ENCODE results near the gene CHCHD1. TPM values are rescaled to one million over a fixed set of nuclear protein-coding genes. Genes with fewer than 3 reads are reported as not detected.

CHCHD1 gene
- total RNA-seq, 1 experiment from 2014 or later: 44.1 TPM

DNA sequence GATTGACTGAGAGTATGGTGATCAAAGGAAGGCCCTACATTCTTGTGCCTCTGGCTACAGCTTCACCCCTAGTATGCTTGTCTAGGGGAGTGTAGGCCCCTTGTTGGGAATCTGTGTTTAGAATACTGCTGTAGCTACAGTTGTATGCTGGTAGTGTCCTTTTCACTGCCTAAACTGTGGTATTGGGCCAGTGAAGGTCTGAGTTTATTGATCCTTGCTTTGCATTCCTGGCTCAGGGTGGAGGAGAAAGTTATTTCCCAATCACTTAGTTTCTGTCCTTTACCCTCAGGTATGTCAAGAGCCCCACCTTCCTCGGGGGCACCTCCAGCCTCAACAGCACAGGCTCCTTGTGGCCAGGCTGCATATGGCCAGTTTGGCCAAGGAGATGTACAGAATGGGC, 31.0 kb upstream of the CHCHD1 start:
- CTCF ChIA-PET: interaction anchor here (0.6 kb wide), 1 partner anchor 232 kb away, joined by 9 read pairs; no protein-coding TSS in a partner anchor
- Mint-ChIP-seq H3K27me3 (ENCODE audit: unreplicated experiment) (no peaks in the 10 kb centered on the region), H3K27ac (ENCODE audit: unreplicated experiment) (no peak overlapping the region), H3K9me3 (ENCODE audit: low read depth, unreplicated experiment) (no peaks in the 10 kb centered on the region), H3K36me3 (ENCODE audit: insufficient read depth, unreplicated experiment) (peaks cover 68% of the 10 kb centered on the region), H3K4me3 (ENCODE audit: low read depth, unreplicated experiment) (no peak overlapping the region), H3K4me1 (ENCODE audit: low read depth, unreplicated experiment) (peaks cover 10% of the 10 kb centered on the region)
- TF ChIP-seq, protein P1, sequence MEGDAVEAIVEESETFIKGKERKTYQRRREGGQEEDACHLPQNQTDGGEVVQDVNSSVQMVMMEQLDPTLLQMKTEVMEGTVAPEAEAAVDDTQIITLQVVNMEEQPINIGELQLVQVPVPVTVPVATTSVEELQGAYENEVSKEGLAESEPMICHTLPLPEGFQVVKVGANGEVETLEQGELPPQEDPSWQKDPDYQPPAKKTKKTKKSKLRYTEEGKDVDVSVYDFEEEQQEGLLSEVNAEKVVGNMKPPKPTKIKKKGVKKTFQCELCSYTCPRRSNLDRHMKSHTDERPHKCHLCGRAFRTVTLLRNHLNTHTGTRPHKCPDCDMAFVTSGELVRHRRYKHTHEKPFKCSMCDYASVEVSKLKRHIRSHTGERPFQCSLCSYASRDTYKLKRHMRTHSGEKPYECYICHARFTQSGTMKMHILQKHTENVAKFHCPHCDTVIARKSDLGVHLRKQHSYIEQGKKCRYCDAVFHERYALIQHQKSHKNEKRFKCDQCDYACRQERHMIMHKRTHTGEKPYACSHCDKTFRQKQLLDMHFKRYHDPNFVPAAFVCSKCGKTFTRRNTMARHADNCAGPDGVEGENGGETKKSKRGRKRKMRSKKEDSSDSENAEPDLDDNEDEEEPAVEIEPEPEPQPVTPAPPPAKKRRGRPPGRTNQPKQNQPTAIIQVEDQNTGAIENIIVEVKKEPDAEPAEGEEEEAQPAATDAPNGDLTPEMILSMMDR (IDR thresholded peaks at IDR 0.05; ENCODE audit: unreplicated experiment): no peak
- BruUV-seq (replicated peaks): no TSS peak
- intact Hi-C loops (cut with micrococcal nuclease; ENCODE audit: unreplicated experiment): no loop called here
- no peak for DNase-seq

DNA sequence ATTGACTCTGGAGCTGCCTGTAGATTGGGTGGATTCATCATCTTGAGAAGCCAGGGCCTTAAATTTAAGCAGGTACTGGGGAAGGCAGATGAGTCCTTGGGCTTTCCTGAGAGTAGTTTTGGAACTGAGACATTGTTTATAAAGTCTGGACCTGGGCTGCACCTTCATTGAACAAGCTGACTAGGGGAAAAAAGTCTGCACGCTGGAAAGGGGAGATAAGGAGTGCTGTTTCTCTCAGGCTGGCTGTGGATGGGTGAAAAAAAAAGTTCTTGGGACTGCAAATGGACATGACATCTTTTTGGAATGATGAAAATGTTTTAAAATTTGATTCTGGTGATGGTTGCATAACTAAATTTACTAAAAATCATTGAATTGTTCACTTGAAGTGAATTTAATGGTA, 25.7 kb upstream of the CHCHD1 start:
- TF ChIP-seq, protein P1 (IDR thresholded peaks at IDR 0.05; ENCODE audit: unreplicated experiment): no peak
- intact Hi-C loops (cut with micrococcal nuclease; ENCODE audit: unreplicated experiment): no loop called here
- Mint-ChIP-seq H3K4me3 (ENCODE audit: low read depth, unreplicated experiment) (no peak overlapping the region), H3K27me3 (ENCODE audit: unreplicated experiment) (no peaks in the 10 kb centered on the region), H3K9me3 (ENCODE audit: low read depth, unreplicated experiment) (no peaks in the 10 kb centered on the region), H3K4me1 (ENCODE audit: low read depth, unreplicated experiment) (no peaks in the 10 kb centered on the region), H3K27ac (ENCODE audit: unreplicated experiment) (no peak overlapping the region), H3K36me3 (ENCODE audit: insufficient read depth, unreplicated experiment) (peaks cover 51% of the 10 kb centered on the region)
- CTCF ChIA-PET: no interaction called here
- no peak for DNase-seq
- no TSS peak for BruUV-seq (replicated peaks)

DNA sequence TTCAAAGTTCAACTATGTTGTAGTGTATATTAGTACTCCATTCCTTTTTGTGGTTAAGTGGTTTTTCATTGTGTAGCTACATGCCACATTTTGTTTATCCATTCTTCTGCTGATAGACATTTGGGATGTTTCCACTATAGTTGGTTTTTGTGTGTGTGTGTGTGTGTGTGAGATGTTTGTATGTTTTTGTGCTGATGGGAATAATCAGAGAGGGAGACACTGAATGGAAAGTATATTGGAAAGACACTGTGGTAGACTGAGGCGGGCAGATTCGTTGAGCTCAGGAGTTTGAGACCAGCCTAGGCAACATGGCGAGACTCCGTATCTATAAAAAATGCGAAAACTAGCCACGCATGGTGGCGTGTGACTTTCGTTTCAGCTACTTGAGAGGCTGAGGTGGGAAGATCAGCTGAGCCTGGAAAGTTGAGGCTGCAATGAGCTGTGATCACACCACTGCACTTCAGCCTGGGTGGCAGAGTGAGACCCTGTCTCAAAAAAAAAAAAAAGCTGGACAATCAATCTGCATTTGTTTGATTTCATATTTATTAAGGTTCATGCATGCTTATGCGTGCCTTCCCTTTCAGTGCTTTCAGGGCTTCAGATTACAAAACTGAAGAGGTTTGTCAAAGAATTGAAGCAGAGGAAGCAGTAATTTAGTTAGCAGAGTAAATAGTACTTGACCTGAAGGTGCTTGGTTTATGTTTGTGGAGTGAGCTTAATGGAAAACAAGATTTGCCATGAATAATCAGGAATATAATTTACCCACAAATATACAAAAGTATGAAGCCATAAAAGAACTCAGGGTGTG, 22.9 kb upstream of the CHCHD1 start:
- CTCF ChIA-PET: interaction anchor here (1.0 kb wide), 1 partner anchor 13 kb away, joined by 3 read pairs; a partner anchor contains a TSS
- no peaks in the 10 kb centered on the region for H3K27me3 Mint-ChIP-seq (ENCODE audit: unreplicated experiment)
- TF ChIP-seq, protein P1 (IDR thresholded peaks at IDR 0.05; ENCODE audit: unreplicated experiment): no peak
- no peak overlapping the region for H3K4me3 Mint-ChIP-seq (ENCODE audit: low read depth, unreplicated experiment)
- intact Hi-C loops (cut with micrococcal nuclease; ENCODE audit: unreplicated experiment): no loop called here
- H3K9me3 Mint-ChIP-seq (ENCODE audit: low read depth, unreplicated experiment): no peaks in the 10 kb centered on the region
- no peak for DNase-seq
- BruUV-seq (replicated peaks): no TSS peak
- peaks cover 53% of the 10 kb centered on the region for H3K36me3 Mint-ChIP-seq (ENCODE audit: insufficient read depth, unreplicated experiment)
- peaks cover 19% of the 10 kb centered on the region for H3K4me1 Mint-ChIP-seq (ENCODE audit: low read depth, unreplicated experiment)
- no peak overlapping the region for H3K27ac Mint-ChIP-seq (ENCODE audit: unreplicated experiment)

DNA sequence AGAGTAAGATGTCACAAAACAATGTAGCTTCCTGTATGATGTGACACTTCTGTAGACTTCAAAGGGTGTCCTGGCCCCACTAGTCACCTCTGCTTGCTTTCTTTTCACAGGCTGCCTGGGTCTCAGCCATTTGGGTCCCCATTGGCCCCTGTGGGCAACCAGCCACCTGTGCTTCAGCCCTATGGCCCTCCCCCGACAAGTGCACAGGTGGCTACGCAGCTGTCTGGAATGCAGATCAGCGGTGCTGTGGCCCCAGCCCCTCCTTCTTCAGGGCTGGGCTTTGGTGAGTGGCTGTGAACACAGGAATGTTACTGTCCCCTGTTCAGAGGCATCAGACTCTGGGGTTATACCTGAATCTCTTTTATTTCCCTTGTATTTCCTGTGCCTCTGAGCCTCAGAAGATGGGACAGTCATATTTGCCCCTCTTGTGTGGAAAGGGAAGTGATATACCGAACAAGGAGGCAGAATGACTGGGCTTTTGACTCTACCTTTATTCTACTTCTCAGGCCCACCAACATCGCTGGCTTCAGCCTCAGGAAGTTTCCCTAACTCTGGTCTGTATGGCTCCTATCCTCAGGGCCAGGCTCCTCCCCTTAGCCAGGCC, 22.2 kb upstream of the CHCHD1 start:
- DNase-seq: no peak
- no peak overlapping the region for H3K27ac Mint-ChIP-seq (ENCODE audit: unreplicated experiment)
- CTCF ChIA-PET: interaction anchor here (1.0 kb wide), 1 partner anchor 12 kb away, joined by 3 read pairs; a partner anchor contains a TSS
- H3K36me3 Mint-ChIP-seq (ENCODE audit: insufficient read depth, unreplicated experiment): peaks cover 57% of the 10 kb centered on the region
- no peak overlapping the region for H3K4me3 Mint-ChIP-seq (ENCODE audit: low read depth, unreplicated experiment)
- TF ChIP-seq, protein P1 (IDR thresholded peaks at IDR 0.05; ENCODE audit: unreplicated experiment): no peak
- no peaks in the 10 kb centered on the region for H3K9me3 Mint-ChIP-seq (ENCODE audit: low read depth, unreplicated experiment)
- peaks cover 19% of the 10 kb centered on the region for H3K4me1 Mint-ChIP-seq (ENCODE audit: low read depth, unreplicated experiment)
- intact Hi-C loops (cut with micrococcal nuclease; ENCODE audit: unreplicated experiment): no loop called here
- no peaks in the 10 kb centered on the region for H3K27me3 Mint-ChIP-seq (ENCODE audit: unreplicated experiment)
- BruUV-seq (replicated peaks): no TSS peak
